Measurements from ENCODE around the gene ATXN7L3. TPM values are rescaled to one million over a fixed set of nuclear protein-coding genes. Genes with fewer than 3 reads are reported as not detected.
A peak's percentile ranks its signal among the peaks of the same experiment; 100 is the strongest.

Gene ATXN7L3
- total RNA-seq, 2 donors from 2014 or later, result 81.1 to 94.4 TPM

DNA sequence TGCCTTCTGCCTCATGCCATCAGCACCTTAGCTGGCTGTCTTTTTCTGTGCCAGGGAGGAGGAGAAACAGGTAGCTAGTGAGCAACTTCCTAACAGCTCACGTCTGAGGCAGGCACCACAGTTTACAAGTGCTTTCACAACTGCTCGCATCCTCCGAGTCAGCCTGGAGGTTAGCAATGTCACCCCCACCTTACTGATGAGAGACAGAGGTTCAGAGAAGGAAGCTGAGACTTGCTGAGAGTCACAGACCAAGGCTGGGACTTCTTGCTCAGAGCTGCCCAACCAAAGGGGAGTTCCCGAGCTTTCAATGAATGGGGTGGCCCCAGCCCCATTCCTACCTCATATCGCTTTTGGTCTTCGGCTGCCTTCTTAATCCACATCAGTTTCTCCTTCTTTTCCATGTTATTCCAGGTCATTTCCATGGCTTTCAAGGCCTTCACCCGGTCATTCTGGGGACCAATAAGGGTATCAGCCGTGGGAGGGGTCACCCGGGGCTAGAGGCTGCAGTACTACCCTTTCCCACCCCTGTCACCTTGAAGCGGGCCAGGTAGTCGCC is 10.2 kb upstream of the ATXN7L3 start:
- Mint-ChIP-seq H3K36me3 (peaks cover 17 to 39% of the 10 kb centered on the region in 2 donors), H3K27ac (peak overlapping the region; percentile 83 to 89), H3K9me3 (no peaks in the 10 kb centered on the region)
- ATAC-seq, result peak; percentile 78 to 85
- peak; percentile 45 to 75 for DNase-seq (ENCODE audit: low spot score in 2 of 2)

DNA sequence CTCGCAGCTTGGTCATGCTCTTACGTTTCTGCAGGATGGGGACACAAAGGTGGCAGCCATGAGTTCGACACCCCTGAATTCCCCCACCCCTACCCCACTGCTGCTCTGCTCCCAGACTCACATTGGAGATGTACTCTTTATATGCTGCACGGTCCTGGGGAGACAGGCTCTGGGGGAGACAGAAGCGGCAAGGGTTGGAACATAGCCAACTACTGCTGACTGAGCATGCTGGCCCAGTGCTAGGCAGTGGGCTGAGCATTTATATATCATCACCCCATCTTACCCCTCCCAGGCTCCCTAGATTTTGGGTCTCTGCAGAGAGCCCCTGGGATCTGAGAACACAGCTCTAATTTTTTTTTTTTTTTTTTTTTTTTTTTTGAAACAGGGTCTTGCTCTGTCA is 8.1 kb upstream of the ATXN7L3 start:
- peak overlapping the region in 1 of 2 donors; percentile 83 for H3K27ac Mint-ChIP-seq
- H3K36me3 Mint-ChIP-seq, result peaks cover 9 to 22% of the 10 kb centered on the region in 2 donors

DNA sequence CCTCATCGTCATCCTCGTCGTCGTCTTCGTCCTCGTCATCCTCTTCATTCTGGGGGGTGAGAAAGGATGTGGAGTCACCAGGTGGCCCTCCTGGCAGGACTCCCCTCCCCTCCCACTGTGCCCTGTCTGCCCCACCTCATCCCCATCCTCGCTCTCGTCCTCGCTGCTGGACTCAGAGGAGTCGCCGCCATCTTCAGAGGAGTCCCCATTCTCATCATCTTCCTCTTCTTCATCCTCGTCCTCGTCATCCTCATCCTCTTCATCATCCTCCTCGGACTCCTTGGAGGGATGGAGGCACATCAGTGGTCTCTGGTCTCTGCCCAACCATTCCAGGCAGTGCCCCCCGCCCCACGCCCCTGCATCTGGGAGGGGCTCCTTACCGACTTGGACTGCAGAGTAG is 7.6 kb upstream of the ATXN7L3 start:
- DNase-seq (ENCODE audit: low spot score in 2 of 2) (no peak), ATAC-seq (no peak)
- Mint-ChIP-seq H3K9me3 (no peaks in the 10 kb centered on the region), H3K27ac (peak overlapping the region in 1 of 2 donors; percentile 83), H3K36me3 (peaks cover 9 to 22% of the 10 kb centered on the region in 2 donors)

More for the DNA sequence above, 8.1 kb upstream of the ATXN7L3 start:
- no peak for DNase-seq (ENCODE audit: low spot score in 2 of 2)
- no peaks in the 10 kb centered on the region for H3K9me3 Mint-ChIP-seq
- ATAC-seq, result no peak

DNA sequence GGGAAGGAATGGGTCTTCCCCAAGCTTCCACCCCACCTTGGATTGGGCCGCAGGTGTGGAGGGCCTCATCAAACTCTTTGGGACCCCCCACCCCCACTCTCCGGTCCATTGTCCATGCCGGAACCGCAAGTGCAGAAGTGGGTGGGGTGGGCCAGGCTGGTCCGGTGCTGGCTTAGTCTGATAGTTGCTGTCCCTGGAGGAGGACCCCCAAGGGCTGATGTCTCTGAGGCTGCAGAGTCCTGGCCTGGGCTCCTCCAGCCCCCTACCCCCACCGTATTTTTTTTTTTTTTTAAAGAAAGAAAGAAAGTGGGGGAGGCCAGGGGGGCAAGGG is 7.1 kb upstream of the ATXN7L3 start:
- DNase-seq (ENCODE audit: low spot score in 2 of 2), result no peak
- Mint-ChIP-seq H3K36me3 (peaks cover 9 to 22% of the 10 kb centered on the region in 2 donors), H3K27ac (no peak overlapping the region), H3K9me3 (no peaks in the 10 kb centered on the region)
- no peak for ATAC-seq

DNA sequence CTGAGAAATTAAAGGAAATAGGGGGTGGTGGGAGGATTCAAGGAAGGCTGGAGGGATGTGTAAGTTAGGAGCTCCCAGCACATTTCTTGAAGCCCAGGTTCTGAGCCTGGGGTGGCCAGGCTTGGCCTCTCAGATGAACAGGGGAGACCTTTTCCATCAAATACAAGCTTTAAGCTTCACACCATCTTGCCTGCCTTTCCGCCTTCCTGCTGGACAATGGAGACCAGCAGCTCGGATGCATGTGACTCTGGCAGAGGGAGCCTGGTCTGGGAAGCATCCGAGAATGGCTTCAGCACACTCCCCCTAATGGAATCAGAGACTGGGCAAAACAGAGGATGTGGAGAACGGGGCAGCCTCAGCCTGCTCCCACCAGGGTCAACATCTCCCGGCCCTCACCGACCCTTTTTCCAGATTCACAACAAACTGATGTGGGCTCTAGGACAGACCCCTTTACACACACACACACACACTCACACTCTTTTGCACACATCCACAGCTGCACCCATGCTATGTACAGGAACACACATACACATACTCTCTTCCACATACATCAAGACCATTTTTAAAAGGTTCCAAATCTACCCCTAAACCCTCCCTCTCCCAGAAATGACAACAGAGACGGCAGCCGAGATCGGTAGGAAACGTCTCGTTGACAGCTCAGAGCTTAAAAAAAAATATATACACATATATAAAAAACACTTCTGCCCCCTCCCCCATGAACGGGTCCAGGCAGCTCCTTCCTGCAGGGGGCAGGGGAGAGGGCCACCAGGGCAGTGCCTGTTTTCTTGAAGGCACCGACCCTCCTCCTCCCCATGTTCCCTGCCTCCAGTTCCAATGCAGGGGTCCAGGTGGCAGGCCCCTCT is 6.5 kb upstream of the ATXN7L3 start:
- peak overlapping the region in 1 of 2 donors; percentile 37 for H3K27ac Mint-ChIP-seq
- no peak for ATAC-seq
- DNase-seq (ENCODE audit: low spot score in 2 of 2), result no peak
- no peaks in the 10 kb centered on the region for H3K9me3 Mint-ChIP-seq
- H3K36me3 Mint-ChIP-seq, result peaks cover 3 to 22% of the 10 kb centered on the region in 2 donors

DNA sequence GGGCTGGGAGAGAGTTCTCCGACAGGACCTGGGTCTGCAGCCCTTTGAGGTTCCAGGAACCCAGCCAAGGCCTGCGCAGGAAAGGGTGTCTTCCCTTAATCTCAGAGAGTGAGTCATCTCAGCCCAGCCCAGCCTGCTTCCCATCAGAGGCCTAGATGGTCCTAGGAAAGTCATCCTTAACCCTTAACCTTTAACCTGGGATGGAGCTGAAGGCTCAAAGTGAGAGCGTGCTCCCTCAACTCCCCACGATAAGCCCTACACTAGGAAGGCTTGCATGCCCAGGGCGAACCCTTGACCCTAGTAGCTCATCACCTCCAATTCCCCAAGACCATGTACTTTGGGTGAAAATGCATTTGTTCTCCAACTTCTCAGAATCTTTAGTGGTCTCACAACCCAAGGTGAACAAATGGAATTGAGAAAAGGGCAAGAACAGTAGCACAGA is 4.8 kb upstream of the ATXN7L3 start:
- Mint-ChIP-seq H3K36me3 (peaks cover 0 to 16% of the 10 kb centered on the region in 2 donors), H3K27ac (no peak overlapping the region), H3K9me3 (no peaks in the 10 kb centered on the region)
- ATAC-seq, result no peak
- no peak for DNase-seq (ENCODE audit: low spot score in 2 of 2)

DNA sequence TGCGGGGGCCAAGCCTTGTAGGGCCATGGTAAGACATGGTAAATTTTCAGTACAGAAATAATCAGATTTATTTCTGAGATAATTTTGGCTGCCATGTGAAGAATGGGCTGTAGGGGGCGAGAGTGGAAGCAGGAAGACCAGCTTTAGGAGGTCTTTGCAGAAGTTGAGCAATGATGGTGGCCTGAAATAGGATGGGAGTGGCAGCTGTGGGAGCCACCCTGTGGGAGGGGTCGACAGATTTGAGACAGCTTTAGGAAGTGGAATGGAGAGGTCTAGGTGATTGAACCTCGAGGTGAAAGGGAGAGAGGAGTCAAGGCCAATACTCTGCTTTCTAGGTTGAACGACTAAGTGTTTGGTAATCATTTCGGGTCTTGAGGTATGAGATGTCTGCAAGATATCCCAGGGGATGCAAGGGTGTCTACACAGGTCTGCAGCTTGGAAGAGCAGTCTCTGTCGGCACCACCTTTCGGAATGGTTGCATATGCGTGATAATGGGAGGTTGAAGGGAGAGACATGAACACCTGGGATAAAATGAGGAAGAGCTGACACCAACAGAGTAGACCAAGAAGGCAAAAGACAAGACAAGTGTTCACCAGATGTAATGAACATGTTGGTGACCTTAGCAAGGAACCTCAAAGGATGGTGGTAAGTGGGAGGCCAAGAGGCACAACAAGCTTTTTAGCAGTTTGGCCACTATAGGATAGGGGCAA is 4.2 kb upstream of the ATXN7L3 start:
- Mint-ChIP-seq H3K36me3 (peaks cover 0 to 13% of the 10 kb centered on the region in 2 donors), H3K9me3 (no peaks in the 10 kb centered on the region), H3K27ac (peak overlapping the region; percentile 26 to 65)
- ATAC-seq, result no peak
- peak in 1 of 2 donors; percentile 61 for DNase-seq (ENCODE audit: low spot score in 2 of 2)

DNA sequence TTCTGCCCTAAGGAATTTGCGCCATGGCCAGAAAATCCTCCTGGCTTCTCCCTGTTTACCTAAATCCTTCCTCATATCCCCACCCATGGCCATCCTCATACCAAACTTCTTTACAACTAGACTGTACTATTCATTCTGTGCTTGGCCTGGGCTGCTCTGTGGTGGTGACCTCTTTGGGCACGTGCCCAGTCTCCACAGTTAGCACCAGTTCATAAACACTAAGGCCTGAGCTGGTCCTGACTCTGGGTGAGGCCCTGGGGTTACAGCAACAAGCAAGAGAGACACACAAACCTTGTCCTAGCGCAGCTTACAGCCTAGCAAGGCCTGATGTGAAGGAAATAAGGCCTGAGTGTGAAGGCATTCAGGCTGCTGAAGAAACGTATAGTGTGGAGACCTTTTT is 3.1 kb upstream of the ATXN7L3 start:
- Mint-ChIP-seq H3K36me3 (peaks cover 6 to 10% of the 10 kb centered on the region in 2 donors), H3K27ac (peak overlapping the region in 1 of 2 donors; percentile 65), H3K9me3 (no peaks in the 10 kb centered on the region)
- DNase-seq (ENCODE audit: low spot score in 2 of 2) (no peak), ATAC-seq (no peak)

DNA sequence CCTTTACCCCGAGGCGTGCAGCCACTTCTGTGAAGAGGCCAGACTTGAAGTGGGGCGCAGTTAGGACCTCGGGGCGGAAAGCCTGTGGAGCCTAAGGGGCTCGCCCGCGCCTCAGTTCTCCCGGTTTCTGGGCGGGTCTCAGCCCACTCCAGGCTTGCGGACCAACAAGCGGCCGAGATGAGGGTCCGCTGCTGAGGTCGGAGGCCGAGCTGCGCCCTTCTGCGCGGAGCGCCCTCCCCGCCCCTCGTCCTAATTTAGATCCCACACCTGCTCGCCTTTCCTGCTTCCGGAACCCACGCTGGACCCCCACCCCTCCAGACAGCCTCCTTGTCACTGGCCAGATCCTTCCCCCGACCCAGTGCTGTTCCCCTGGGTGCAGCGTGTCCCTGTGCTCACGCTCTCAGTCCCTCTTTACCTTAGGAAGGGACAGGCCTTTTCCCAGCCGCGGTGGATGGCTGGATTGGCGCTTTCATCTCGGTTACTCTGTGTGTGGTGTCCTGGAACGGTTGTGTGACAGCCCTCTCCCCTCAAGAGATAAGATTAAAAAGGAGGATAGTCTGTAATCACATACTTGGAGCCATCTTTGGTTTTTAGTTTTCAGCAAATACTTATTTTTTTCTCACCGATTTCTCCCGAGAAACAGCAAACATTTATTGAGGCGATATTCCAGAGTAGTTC is 933 bp upstream of the ATXN7L3 start:
- DNase-seq (ENCODE audit: low spot score in 2 of 2) (no peak), ATAC-seq (no peak)
- H3K9me3 Mint-ChIP-seq, result no peaks in the 10 kb centered on the region
- peaks cover 8 to 13% of the 10 kb centered on the region in 2 donors for H3K36me3 Mint-ChIP-seq
- peak overlapping the region; percentile 75 to 93 for H3K27ac Mint-ChIP-seq

DNA sequence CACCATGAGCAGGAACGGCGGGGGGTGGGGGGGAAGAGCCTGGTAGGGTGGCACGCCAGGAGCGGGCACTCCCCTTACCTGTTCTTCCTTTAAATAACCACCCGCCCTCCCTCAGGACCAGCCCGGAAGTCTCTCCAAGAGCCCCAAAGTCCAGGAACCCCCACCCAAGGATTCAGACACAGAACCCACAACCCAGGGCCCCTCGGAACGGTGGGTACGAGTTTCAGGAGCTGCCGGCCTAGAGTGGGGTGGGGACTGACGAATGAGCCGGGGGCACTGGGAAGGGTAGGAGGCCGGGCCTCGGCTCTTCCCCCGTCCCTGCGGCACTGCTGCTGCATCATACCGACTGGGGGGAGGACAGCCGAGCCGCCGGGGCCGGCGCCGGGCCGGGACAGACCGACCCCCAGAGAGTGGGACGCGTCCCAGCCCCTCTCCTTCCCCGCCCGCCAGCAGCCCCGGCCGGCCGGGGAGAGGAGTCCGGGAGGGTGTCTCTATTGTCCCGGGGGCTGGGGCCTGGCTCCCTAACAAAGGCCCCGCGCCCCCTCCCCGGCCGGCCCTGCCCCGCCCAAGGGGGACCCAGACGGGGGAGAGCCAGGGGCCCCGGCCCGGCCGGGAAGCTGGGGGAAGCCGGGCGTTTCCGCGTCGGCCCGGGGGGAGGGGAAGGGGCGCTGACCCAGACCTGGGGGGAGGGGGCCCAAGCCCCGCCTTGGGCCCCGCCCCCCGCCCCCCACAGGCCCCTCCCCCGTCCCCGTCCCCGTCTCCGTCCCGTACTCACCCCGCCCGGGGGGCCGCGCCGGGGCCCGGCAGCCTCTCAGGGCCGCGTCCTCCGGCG is 747 bp downstream of the ATXN7L3 start:
- Mint-ChIP-seq H3K27ac (peak overlapping the region; percentile 73 to 96), H3K9me3 (no peaks in the 10 kb centered on the region), H3K36me3 (peaks cover 8 to 13% of the 10 kb centered on the region in 2 donors)
- DNase-seq (ENCODE audit: low spot score in 2 of 2) (peak in 1 of 2 donors; percentile 55), ATAC-seq (peak; percentile 31 to 40)

DNA sequence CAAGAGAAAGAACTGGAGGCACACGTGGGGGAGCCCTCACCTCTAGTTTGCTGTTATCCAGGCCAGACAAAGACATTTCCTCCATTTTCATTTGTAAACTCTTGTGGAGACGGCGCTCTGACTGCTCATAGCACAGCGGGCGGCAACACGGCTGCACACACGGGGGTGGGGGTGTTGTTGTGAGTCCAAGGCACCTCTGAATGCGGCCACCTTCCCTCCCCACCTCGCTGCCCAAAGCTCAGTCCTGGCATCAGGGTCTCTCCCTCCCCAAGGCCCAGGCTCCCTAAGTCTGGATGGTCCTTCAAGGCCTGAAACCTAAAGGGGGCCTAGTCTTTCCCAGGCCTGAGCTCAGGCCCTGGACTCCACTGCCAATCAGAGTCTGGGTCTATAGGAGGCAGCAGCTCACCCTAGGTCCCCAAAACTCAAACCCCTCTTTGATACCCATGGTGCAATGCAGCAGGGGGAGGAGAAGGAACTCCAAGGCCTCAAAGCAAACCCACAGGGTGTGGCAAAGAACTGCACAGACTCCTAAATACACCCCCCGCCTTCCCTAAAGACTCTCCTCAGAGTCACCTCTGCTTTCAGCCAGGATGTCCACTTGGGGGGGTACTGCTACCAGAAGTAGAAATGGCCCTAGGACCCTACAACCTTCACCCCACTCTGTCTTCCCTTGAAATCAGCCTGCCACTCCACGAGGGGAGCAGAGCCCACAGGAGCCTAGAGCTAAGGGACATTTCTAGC is 1.5 kb downstream of the ATXN7L3 start:
- peak in 1 of 2 donors; percentile 9 for ATAC-seq
- H3K9me3 Mint-ChIP-seq, result no peaks in the 10 kb centered on the region
- H3K27ac Mint-ChIP-seq, result peak overlapping the region; percentile 73 to 96

DNA sequence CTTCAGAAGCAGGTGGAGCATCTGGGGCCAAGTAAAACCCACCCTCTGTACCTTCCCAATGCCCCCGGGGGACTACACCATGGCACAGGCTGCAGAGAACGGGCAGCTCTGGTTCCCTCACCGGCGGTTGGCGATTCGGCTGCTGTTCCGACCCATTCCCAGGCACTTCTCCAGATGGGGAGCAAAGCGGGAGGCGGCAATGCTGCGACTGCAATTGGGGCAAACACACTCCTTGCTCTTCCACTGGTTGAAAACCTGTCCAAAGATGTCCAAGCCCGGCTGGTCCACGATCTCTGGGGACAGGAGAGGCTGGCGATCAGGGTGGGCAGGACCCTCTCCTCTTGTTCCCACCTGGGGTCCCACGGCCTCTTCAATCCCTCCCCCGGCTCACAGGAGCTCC is 2.6 kb downstream of the ATXN7L3 start:
- Mint-ChIP-seq H3K36me3 (peaks cover 8 to 13% of the 10 kb centered on the region in 2 donors), H3K9me3 (no peaks in the 10 kb centered on the region), H3K27ac (peak overlapping the region; percentile 14 to 73)
- ATAC-seq (no peak), DNase-seq (ENCODE audit: low spot score in 2 of 2) (no peak)

More for the DNA sequence above, 1.5 kb downstream of the ATXN7L3 start:
- peak in 1 of 2 donors; percentile 40 for DNase-seq (ENCODE audit: low spot score in 2 of 2)
- peaks cover 8 to 13% of the 10 kb centered on the region in 2 donors for H3K36me3 Mint-ChIP-seq

DNA sequence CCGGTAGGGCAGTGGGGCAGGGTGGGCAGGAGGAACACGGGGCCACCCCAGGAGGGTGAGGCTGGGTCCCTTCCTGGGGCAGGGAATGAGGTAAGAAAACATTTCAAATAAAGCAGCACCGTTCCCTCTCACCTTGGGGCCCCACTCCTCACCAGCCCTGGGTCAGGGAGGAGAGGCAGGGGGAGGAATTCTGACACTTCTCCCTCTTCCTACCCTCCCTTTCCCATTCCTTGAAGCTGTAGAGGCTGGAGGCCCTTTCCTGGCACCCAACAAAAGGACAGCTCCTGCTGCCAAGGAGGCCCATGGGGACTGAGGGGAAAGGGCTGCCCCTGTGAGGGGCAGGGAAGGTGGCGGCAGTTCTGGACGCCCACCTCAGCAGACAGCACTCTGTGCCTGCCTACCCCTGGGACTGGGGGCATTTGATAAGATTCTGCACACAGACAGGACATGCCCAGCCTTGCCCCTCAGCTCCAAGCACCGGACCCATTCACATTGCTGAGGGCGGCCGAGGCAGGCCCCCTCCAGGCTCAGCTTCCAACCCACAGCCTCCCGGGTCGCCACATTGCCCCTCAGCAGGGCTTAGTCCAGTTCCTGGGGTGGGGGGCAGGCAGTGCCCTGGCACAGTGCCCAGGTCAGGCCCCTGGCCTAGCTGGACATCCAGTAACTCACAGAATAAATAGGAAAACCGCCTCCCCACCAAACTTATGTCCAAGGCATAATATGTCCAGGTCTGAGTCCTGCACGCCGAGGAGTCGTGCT is 6.2 kb downstream of the ATXN7L3 start:
- Mint-ChIP-seq H3K27ac (peak overlapping the region; percentile 65 to 86), H3K36me3 (peaks cover 14 to 19% of the 10 kb centered on the region in 2 donors), H3K9me3 (no peaks in the 10 kb centered on the region)
- DNase-seq (ENCODE audit: low spot score in 2 of 2), result no peak
- no peak for ATAC-seq

DNA sequence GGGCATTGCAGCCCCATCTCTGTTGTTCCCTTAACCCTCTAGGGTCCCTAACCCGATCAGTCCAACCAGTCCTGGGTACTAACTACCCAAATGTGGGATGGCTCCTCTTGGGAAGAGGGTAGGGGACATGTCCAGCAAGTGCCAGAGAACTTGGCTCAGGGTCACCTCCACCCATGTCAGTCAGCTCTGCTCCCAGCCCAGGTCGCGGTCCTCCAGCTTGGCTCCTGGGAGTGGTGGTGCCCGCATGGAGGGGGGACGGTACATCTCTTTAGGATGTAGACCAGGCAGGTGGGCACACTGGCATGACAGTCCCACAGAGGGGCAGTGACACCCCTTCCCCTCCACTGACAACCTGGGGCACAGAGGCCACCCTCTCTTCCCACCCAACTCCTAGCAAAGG is 6.9 kb downstream of the ATXN7L3 start:
- Mint-ChIP-seq H3K36me3 (peaks cover 10 to 15% of the 10 kb centered on the region in 2 donors), H3K27ac (peak overlapping the region; percentile 65 to 86), H3K9me3 (no peaks in the 10 kb centered on the region)
- DNase-seq (ENCODE audit: low spot score in 2 of 2), result no peak
- peak in 1 of 2 donors; percentile 7 for ATAC-seq

All from activated naive CD4-positive, alpha-beta T cell treated with anti-CD3 and anti-CD28 coated beads, Interleukin-2, amount 50 U/mL, for 72 hours (primary cell).